ENCODE data around the gene PARP6. TPM values are rescaled to one million over a fixed set of nuclear protein-coding genes. Genes with fewer than 3 reads are reported as not detected.

PARP6 gene
- total RNA-seq, 1 donor: 25.9 TPM

DNA sequence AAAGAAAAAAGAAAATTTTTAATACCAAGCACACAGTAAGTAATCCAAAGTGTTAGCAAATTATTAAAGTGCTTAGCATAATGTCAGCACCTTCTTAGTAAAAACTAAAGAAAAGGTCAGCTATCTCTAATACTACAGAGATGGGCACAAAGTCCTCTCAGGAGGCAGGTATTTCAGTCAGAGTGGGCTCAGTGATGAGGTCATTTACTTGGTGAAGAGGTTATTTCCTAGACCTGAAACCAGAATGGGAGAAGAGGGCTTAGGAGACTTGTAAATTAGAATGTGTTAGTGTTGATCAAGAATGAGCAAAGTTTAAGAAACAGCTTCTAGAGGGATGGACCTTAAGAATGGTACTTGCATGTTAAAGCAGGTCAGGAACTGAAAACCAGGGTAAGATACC lies 32.7 kb downstream of the PARP6 start:
- TF ChIP-seq, protein P1, sequence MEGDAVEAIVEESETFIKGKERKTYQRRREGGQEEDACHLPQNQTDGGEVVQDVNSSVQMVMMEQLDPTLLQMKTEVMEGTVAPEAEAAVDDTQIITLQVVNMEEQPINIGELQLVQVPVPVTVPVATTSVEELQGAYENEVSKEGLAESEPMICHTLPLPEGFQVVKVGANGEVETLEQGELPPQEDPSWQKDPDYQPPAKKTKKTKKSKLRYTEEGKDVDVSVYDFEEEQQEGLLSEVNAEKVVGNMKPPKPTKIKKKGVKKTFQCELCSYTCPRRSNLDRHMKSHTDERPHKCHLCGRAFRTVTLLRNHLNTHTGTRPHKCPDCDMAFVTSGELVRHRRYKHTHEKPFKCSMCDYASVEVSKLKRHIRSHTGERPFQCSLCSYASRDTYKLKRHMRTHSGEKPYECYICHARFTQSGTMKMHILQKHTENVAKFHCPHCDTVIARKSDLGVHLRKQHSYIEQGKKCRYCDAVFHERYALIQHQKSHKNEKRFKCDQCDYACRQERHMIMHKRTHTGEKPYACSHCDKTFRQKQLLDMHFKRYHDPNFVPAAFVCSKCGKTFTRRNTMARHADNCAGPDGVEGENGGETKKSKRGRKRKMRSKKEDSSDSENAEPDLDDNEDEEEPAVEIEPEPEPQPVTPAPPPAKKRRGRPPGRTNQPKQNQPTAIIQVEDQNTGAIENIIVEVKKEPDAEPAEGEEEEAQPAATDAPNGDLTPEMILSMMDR (IDR thresholded peaks at IDR 0.05; ENCODE audit: insufficient read depth, low read depth, low read length): no peak
- no peak overlapping the region for H3K4me3 ChIP-seq (ENCODE audit: low read depth, low read length)
- no peak for DNase-seq (ENCODE audit: low read depth)

DNA sequence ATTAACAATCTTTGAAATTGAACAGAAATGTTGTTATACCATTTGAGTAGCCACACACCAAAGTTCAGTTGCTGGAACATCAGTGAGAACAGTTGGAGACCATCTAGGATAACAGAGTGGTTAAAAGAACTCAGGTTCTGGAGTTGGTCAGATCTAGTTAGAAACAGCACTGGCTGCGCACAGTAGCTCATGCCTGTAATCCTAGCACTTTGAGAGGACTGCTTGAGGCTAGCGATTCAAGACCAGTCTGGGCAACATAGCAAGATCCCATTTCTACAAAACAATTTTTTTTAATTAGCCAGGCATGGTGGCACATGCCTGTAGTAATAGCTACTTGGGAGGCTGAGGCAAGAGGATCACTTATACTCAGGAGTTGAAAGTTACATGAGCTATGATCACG lies 33.8 kb downstream of the PARP6 start:
- no peak overlapping the region for H3K4me3 ChIP-seq (ENCODE audit: low read depth, low read length)
- TF ChIP-seq, protein P1 (IDR thresholded peaks at IDR 0.05; ENCODE audit: insufficient read depth, low read depth, low read length): no peak
- no peak for DNase-seq (ENCODE audit: low read depth)

DNA sequence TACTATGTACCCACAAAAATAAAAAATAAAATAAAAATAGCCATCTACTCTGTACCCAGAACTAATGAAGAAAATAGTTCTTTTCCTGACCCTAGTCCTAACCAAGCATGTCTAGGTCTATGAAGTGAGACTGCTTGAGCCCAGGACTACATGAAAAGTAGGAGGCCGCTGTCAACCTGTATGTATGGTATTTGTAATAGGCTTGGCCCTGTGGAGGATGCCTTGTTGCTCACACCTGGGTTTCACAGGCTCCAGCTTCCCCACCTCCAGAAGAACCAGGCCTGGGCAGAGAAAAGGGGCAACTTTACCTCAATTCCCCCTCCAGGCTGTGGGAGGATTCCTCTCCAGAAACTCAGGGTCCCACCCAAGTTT lies 34.5 kb downstream of the PARP6 start:
- TF ChIP-seq, protein P1 (IDR thresholded peaks at IDR 0.05; ENCODE audit: insufficient read depth, low read depth, low read length): no peak
- DNase-seq (ENCODE audit: low read depth): no peak
- no peak overlapping the region for H3K4me3 ChIP-seq (ENCODE audit: low read depth, low read length)

DNA sequence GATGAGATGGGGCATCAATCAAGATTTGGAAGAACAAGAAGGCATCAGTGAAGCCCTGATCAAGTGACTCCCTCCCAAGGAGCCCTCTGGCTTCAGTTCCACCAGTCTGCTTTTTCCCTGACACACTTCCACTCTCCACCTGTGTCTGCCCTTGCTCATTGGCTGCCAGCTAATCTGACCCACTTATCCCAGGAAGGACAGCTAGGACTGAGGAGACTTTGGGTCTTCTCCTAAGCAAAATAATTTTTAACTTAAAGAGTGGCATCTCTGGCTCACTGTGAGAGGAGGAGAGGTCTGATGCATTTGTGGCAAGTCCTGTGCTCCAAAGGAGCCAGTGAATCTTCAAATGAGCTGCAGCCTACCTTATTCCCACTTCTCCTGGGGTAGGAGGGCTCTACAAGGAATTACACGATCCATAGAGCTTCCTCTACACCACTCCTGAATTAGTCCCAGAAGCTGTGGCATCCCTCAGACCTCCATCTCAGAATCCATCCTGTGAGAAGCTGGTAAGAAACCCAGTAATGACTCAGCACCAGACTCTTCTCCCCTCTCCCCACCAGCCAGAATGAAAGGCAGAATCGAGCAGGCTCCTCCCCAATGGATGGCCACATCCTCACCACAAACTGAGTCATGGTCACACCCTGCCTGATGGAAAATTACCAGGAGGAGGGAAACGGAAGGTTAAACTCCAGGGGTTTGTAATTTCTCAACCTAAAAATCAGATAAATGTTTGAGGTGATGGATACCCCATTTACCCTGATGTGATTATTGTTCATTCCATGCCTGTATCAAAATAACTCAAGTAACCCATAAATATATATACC lies 35.1 kb downstream of the PARP6 start:
- DNase-seq (ENCODE audit: low read depth): peak; percentile 98
- peak overlapping the region; percentile 72 for H3K4me3 ChIP-seq (ENCODE audit: low read depth, low read length)
- TF ChIP-seq, protein P1 (IDR thresholded peaks at IDR 0.05; ENCODE audit: insufficient read depth, low read depth, low read length): no peak

DNA sequence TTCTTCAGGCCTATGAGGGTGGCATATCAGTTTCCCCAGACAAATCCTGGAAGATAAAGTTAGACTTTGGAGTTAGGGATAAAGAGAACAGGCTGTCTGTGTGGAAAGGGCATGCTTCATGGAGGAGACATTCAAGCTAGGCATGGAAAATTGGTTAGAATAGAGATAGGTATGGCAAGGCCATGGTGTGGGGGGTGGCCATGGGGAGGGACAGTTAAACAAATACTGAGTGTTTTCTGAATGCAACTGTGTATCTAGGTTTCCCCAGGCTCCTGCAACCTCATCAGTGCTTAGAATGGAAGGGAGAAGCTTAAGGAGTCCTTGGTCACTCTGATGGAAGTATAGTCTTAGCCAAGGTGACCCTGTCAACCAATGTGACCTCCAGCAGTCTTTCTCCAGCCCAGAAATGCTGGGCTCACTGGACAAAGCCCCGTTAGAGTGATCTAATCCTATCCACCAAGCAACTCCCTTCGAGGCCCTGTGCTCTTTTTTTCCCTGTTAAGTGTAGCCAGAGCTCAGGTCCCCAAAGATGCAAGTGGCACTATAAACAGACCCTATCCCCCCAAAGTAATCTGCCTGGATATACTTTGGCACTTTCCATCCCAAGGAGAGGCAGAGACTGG lies 35.9 kb downstream of the PARP6 start:
- peak overlapping the region; percentile 72 for H3K4me3 ChIP-seq (ENCODE audit: low read depth, low read length)
- DNase-seq (ENCODE audit: low read depth): no peak
- TF ChIP-seq, protein P1 (IDR thresholded peaks at IDR 0.05; ENCODE audit: insufficient read depth, low read depth, low read length): no peak

DNA sequence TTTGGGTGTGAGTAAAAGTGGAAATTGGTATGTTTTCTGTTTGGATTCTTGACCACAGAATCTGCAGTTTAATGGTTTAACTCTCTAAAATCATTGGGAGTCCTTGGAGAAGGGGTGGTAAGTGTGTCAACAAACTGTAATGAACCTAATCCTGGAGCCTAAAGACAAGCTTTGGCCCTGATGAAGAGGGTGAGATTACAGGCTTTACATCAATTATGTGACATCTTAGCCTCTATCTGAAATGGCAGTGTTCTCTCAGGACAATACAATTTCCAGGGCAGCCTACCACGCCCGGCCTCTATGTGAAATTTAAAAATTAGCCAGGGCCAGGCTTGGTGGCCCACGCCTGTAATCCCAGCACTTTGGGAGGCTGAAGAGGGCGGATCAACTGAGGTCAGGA lies 37.1 kb downstream of the PARP6 start:
- no peak overlapping the region for H3K4me3 ChIP-seq (ENCODE audit: low read depth, low read length)
- TF ChIP-seq, protein P1 (IDR thresholded peaks at IDR 0.05; ENCODE audit: insufficient read depth, low read depth, low read length): no peak
- no peak for DNase-seq (ENCODE audit: low read depth)

Measured in fibroblast of villous mesenchyme (primary cell).